D341Med (cell line): ENCODE measurements around the gene RNF141.

Experiments
- DNase-seq: peaks from one replicate; pipeline ENCODE4 v3.0.0; 2012; ENCODE audit warnings: low spot score

The RNF141 gene

DNA sequence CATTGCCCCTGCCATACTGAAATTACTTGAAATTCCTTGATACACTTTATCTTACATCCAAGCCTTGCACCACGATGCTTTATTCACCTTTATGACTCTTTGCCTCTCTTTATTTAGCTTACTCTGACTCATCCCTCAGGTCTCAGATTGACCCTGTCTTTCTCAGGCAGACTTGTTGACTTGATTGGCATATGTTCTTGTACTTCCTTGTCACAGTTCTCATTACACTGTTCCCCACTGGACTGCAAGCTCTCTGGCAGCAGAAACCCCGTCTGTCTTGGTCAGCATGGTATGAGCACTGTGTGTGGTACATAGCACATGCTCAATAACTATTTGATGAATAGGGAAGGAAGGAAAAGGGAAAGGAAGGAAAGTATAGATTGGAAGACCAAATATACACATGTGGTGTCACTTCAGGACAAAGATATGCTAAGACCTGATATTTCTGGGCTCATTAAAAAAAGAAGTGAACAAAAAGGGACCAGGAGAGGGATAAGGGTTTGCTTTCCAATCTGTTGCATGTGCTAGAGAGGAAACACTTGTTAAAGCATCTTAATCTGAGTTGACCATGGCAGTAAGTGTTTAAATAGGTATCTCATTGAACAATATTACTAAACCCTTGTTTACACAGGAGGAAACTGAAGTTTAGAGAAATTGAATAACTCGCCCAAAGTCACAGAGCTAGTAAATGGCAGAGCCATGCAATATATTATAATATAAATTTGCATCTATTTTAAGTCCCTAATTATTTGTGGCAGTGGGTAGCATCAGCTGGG is 20.2 kb upstream of the RNF141 start:
- DNase-seq, result no peak

- no peak for DNase-seq
Measured at GRCh38 chr11:10558288-10558687, 17.3 kb upstream of the RNF141 start.

GRCh38 chr11:10556590-10556989 is 15.6 kb upstream of the RNF141 start:
- DNase-seq, result no peak

DNA sequence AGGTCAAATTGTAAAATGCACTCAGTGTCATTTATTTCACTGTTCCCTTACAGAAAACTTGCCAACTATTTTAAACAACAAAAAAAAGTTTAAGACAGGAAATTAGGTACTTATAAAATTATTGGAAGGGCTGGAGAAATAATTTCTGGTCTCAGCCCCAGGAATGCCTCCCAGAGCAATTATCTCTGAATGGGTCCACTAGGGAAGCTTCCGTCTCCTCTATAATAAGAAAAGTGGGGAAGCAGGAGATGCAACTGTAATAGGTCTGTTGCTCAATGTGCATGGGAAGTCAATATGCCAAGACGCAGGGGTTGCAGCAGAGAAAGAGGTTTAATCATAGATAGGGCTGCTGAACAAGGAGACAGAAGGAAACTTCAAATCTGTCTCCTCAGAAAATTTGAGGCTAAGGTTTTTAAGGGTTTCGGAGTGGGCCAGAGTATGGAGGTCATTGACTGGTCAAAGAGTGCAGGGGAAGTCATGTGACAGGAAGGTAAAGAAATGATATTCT is 10.9 kb upstream of the RNF141 start:
- DNase-seq, result no peak

- DNase-seq, result no peak
Measured at GRCh38 chr11:10551290-10551592, 10.3 kb upstream of the RNF141 start.

- no peak for DNase-seq
Measured at GRCh38 chr11:10550503-10551289, 9.7 kb upstream of the RNF141 start.

DNA sequence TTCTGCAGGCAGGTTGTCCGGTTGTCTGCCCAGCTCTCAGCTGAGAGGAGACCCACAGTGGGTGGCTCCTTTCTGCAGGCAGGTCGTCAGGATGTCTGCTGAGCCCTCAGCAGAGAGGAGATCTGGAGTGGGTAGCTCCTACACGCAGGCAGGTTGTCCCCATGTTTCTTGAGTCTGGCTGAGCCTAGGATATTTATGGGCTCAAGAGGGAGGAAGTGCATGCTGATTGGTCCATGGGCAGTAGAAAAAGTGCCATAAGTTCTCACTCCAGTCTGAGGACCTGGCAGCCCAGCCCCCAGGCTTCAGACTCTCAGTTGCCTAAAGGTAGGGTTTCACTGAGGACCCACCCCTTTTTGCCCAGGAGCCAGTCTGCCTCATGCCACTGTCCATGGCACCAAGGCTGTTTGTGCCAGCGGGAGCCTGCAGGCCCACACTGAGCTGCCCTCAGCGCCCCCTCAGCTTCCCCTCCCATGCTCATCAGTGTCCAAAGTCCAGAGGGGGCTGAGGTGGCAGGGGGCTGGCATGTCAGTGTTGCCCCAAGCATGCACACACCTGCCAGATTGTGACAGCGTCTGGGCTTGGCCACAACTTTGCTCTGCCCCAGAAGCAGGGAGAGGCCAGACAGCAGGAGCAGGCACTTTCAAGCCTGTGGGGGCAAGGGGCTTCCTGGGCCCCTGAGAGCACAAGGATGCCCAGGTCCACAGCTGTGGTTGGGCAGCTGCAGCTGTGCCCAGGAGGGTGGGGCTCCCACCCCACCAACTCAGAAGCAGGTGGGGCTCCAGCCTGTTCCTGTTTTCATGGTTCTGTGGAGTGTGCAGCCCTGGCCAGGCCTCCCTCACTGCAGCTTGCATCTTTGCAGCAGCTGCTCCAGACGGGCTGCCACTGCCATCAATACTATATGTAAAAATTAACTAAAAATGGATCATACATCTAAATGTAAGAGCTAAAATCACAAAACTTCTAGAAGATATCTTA is 3.8 kb upstream of the RNF141 start:
- DNase-seq, result no peak

DNA sequence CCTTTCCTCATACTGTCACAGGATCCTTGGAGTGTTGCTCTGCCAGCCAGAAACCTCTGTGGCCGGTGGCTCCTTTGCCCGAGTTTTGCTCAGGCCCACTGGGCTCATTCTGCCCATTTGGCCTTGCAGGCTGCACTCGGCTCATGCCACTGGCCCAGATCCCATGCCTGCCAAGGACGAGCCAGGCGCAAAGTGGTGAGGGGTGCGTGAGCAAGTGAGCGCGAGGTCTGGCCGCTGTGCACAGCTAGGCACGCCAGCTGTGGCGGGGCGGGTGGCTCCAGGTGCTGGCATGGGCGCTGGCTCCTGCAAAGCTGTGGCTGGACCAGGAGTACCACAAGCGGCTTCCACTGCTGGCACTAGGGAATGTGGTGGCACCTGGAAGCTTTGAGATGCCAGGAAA is 2.8 kb upstream of the RNF141 start:
- DNase-seq, result no peak

- DNase-seq, result no peak
Measured at GRCh38 chr11:10542776-10543175, 1.8 kb upstream of the RNF141 start.

- DNase-seq, result no peak
Measured at GRCh38 chr11:10541561-10541930, 559 bp upstream of the RNF141 start.

- DNase-seq, result no peak
Measured at GRCh38 chr11:10540546-10540914, 457 bp downstream of the RNF141 start.

DNA sequence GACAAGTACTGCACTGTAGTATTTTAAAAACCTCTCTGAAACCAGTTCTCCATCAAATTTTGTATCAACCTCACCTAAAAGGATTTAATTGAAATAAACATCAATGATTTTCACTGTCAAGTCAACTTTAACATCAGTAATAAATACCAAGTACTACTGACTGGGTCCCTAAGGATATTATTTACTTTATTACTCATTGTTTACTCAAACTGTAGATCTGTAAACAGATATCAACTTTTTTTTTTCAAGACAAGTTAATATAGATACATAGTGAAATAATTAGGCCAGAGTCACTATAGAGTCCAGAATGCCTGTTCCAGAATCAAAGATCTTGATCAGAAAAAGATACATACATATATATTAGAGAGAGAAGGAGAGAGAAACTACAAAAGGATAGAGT is 1.6 kb downstream of the RNF141 start:
- no peak for DNase-seq

DNA sequence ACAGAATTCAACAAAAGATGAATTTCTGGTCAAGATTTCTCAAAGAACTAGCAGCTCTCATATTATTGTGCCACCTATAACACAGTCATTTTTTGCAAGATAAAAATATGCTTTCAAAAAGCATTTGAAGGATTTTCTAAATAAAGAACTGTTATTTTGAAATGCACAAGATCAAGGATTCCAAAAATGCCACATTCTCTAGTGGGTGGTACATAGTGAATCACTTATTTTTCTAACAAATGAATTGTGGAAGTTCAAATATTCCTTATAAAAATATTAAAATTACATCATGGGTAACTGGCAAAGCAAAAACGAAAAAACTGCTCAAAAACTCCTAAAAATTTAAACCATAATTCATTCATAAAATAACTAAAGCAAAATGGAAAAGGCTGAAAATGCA is 2.1 kb downstream of the RNF141 start:
- DNase-seq, result no peak

DNA sequence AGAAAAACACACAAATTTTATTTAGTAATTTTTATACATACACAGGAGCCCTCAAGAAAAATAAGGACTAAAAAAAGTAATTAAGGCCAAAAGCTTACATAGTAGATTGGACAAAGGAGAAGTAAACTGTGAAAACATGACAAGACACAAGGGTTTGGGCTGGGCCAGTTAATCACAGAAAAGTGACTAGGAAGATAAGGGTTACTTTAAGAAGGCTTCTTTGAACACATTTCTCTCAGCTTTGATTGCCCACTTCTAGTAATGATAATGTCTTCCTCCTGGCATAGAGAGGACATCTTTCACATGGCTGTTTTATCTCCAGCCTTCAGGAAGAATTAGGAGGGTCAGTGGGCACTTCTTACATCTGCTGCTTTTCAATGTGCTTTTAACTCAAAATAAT is 3.4 kb downstream of the RNF141 start:
- no peak for DNase-seq

- DNase-seq, result no peak
Measured at GRCh38 chr11:10534316-10534715, 6.7 kb downstream of the RNF141 start.

DNA sequence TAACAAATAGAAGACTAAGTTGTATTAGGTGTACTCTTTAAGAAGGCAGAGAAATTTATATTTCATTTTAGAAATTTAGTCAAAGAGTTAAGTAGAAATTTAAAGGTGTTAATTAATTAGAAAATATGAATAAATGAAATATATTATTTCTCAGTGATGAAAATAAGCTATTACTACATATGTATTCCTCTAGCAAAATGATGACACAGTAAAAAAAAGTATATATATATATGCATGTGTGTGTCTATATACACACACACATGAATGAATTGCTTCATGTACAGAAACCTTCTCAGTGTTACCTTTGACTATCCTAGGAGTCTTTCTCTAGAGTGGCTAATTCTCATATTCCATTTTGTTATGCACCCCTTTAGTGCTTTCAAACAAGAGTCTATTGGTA is 7.7 kb downstream of the RNF141 start:
- no peak for DNase-seq

DNA sequence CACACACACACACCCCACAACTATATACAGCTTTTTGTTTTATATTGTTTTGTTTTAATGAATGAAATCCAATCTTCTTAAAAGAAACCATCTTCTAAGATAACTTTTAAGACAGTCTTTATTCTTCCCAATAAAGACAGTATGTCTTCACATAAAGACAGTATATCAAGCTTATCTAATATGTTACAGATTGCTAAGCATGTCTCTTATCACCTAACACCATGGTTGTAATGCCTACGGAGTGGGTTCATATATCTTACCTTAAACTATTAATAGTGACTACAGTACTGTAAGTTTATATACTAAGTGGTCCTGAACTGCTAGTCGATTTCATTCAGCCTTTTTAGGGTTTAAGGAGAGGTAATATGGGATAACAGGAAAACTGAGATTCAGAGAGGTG is 8.5 kb downstream of the RNF141 start:
- no peak for DNase-seq

DNA sequence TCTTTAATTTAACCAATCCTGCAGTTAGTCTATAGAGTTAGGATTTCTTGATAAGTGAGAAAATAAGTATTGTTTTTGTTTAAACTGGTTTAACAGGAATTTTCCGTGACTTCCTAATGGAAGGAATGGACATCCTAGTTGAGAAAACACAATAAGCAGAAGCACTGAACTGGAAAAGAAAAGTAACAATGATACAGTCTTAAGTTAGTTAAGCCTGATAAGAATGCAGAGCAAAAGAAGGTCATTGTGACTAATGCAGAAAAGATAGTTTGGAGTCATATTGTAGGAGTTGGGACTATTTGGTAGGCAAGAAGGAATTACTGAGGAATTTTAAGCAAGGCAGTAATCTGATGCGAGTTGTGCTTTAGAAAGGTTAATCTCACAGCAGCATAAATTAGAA is 11.7 kb downstream of the RNF141 start:
- no peak for DNase-seq

- no peak for DNase-seq
Measured at GRCh38 chr11:10528121-10528520, 12.9 kb downstream of the RNF141 start.

GRCh38 chr11:10526974-10527918 is 13.7 kb downstream of the RNF141 start:
- DNase-seq, result no peak

GRCh38 chr11:10524471-10524870 is 16.5 kb downstream of the RNF141 start:
- DNase-seq, result no peak
